K562 (cell line): ENCODE results near the gene ADIPOR2. TPM values are rescaled to one million over a fixed set of nuclear protein-coding genes. Genes with fewer than 3 reads are reported as not detected.
A peak's percentile ranks its signal among the peaks of the same experiment; 100 is the strongest.

Experiments used
- ARID1B ChIP-seq: fragments of 450-650 bp; IDR thresholded peaks from 2 replicates; pipeline ENCODE4 v1.6.1; 2016; ENCODE audit warnings: antibody characterized with exemption, mild to moderate bottlenecking, inconsistent platforms
- EP300 ChIP-seq: IDR thresholded peaks from 2 replicates; pipeline ENCODE4 v1.6.1; 2012; ENCODE audit warnings: low read length, improper control_type of control experiment
- FOXM1 ChIP-seq, 2 experiments: fragments of 450-650 bp in 1 of 2; sonication (generic) in 1 of 2; formaldehyde crosslinking in 1 of 2; IDR thresholded peaks; 2 replicates each; pipeline versions ENCODE4 v1.6.1 to v1.9.0; 2017 to 2022; ENCODE audit warnings: low read depth in 2 of 2, mild to moderate bottlenecking in 2 of 2, missing genetic modification reagents in 1 of 2, moderate library complexity in 1 of 2
- GTF2E2 ChIP-seq: fragments of 200-800 bp; sonication (Bioruptor generic); IDR thresholded peaks from 2 replicates; pipeline ENCODE4 v1.6.1; 2016; ENCODE audit warnings: missing genetic modification characterization, missing compliant biosample characterization
- HNRNPK ChIP-seq: fragments of 200-400 bp; formaldehyde crosslinking; IDR thresholded peaks from one replicate; pipeline ENCODE4 v1.6.1; 2018; ENCODE audit warnings: mild to moderate bottlenecking, low read depth, low read length; ENCODE audit not compliant: poor library complexity, severe bottlenecking
- SOX6 ChIP-seq: fragments of 450-650 bp; IDR thresholded peaks from 2 replicates; pipeline ENCODE4 v1.6.1; 2014; ENCODE audit warnings: mild to moderate bottlenecking
- ZFPM2 ChIP-seq: fragments of 250-450 bp; sonication (Bioruptor Pico); IDR thresholded peaks from 2 replicates; pipeline ENCODE4 v1.5.1; 2022; ENCODE audit warnings: mild to moderate bottlenecking
- polyA plus RNA-seq, 8 experiments: library from polyadenylated mRNA; depleted of rRNA in 4 of 8; stranded (reverse) in 5 of 8; unstranded in 3 of 8; fragments of >200 nt; fragmentation: Nextera tagmentation in 2 of 8; fragmentation: Illumina TruSeq in 1 of 8; extraction: Ambion mirVana in 2 of 8; extraction: Trizol in 1 of 8; gene quantifications; 2 replicates each; pipeline versions ENCODE4 v1.2.1 to v1.2.3, GENCODE V29; 2011 to 2014; ENCODE audit warnings: inconsistent platforms in 1 of 8, missing spikeins in 1 of 8
- total RNA-seq, 7 experiments: library from RNA; depleted of rRNA in 6 of 7; stranded (reverse); fragments of >200 nt in 6 of 7; fragmentation: Illumina TruSeq in 2 of 7; extraction: Trizol in 2 of 7; gene quantifications; 2 replicates each; pipeline versions ENCODE4 v1.2.1 to v1.2.3, GENCODE V29; 2011 to 2021; ENCODE audit warnings: low replicate concordance in 1 of 7
- TF ChIP-seq, protein P1 (sequence below): IDR thresholded peaks from 2 replicates; pipeline ENCODE4 v1.6.1; 2014; ENCODE audit warnings: antibody characterized with exemption
- TF ChIP-seq, protein P2 (sequence below), 2 experiments: fragments of 250-450 bp in 1 of 2; fragments of 450-650 bp in 1 of 2; sonication (Bioruptor Pico) in 1 of 2; IDR thresholded peaks; 2 replicates each; pipeline versions ENCODE4 v1.6.1 to v1.8.0; 2016 to 2021; ENCODE audit warnings: mild to moderate bottlenecking in 2 of 2, moderate library complexity in 2 of 2, missing compliant biosample characterization in 1 of 2, missing genetic modification characterization in 1 of 2

ADIPOR2 gene
- total and polyA plus RNA-seq, 9 of the 15 experiments (the other 6 are each of a cell fraction or from before 2014, with no cell fraction given), result 10.9 to 63.5 (median 46.0) TPM

DNA sequence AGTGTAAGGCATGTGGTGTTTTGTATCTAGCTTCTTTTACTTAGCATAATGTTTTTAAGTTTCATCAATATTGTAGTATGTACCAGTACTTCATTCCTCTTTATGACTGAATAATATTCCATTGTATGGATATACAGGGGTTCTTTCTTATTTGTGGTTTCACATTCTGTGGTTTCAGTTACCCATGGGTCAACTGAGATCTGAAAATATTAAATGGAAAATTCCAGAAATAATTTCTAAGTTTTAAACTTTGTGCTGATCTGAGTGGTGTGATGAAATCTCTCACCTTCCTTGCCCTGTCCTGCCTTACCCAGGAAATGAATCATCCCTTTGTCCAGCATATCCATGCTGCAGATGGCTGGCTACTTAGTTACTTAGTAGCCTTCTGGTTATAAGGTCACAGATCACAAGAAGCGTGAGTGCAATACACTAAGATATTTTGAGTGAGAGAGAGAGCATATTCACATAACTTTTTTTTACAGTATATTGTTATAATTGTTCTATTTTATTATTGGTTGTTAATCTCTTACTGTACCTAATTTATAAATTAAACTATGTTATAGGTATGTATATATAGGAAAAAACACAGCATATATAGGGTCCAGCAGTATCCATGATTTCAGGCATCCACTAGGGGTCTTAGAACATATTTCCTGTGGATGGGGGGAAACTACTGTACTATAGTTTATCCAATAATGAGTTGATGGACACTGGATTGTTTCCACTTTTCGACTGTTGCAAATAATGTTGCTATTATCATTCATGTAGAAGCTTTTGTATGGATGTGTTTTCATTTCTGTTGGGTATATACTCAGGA lies 69.9 kb downstream of the ADIPOR2 start (continued):
- TF ChIP-seq, protein P1, sequence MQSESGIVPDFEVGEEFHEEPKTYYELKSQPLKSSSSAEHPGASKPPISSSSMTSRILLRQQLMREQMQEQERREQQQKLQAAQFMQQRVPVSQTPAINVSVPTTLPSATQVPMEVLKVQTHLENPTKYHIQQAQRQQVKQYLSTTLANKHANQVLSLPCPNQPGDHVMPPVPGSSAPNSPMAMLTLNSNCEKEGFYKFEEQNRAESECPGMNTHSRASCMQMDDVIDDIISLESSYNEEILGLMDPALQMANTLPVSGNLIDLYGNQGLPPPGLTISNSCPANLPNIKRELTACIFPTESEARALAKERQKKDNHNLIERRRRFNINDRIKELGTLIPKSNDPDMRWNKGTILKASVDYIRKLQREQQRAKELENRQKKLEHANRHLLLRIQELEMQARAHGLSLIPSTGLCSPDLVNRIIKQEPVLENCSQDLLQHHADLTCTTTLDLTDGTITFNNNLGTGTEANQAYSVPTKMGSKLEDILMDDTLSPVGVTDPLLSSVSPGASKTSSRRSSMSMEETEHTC, result no peak
- TF ChIP-seq GTF2E2 (tag), result no peak
- TF ChIP-seq ZFPM2 (CRISPR knock-in tag), result no peak
- no peak for TF ChIP-seq FOXM1 (IDR thresholded peaks at IDR 0.05; ENCODE audit: low read depth)
- TF ChIP-seq FOXM1 (CRISPR knock-in tag; IDR thresholded peaks at IDR 0.05; ENCODE audit: low read depth), result no peak
- TF ChIP-seq SOX6, result peak; percentile 35; the same call in 1 of the 2 replicates
- TF ChIP-seq ARID1B, result peak; percentile 63
- TF ChIP-seq EP300, result peak; percentile 43; the same call in 1 of the 2 replicates
- TF ChIP-seq, protein P2, sequence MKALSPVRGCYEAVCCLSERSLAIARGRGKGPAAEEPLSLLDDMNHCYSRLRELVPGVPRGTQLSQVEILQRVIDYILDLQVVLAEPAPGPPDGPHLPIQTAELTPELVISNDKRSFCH (CRISPR knock-in tag; IDR thresholded peaks at IDR 0.05), result no peak
- TF ChIP-seq, protein P2 (tag; IDR thresholded peaks at IDR 0.05), result no peak
- TF ChIP-seq HNRNPK, result no peak
